RPMI8226 (cell line): ENCODE measurements around the gene ALDH1A1.

Source experiments
- DNase-seq: peaks from one replicate; pipeline ENCODE4 v3.0.0-alpha.2; 2015

The ALDH1A1 gene

DNA sequence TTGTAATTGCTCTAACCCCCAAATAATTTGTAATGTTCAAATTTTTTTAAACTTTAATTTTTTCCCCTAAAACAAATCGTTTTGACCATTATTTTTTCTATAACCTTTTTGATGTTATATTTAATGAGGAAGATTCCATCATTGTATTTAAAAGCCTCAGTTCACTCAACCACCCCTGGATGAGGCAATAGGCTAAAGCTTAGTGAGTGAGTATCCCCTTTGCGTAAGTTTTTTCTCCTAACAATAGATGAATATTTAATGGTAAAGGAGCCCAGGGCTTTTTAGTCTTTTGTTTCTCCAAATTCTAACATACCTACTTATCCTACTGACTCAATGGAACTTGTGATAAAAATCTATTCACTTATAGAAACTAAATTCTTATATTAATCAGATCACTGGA is 38.1 kb downstream of the ALDH1A1 start:
- no peak for DNase-seq

DNA sequence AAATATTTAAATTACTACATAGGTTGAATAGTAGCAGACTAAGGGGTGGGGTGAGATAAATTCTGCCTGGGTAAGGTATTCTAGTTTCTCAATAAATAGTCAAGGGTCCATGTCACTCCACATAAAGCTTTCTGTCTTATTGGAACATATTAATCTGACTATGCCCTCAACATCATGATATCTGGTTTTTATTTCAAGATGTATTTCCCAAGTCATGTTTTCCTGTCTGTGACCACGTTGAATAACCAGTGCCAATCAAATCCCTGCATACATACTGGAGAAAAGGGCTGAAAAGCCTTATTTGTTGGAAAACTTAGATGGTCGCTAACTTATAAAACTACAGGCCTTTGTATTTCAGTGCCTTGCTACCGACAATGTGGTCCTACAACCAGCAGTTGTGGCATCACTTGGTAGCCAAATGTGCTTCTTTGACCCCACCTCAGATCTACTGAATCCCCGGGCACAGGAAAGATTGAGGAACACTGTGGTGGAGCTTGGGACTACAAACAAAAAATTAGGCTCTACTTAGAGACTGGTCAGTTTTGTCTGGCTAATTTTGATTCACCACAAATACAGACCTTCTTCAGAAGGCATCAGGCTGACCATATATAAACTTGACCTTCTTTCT is 39.4 kb downstream of the ALDH1A1 start:
- no peak for DNase-seq

DNA sequence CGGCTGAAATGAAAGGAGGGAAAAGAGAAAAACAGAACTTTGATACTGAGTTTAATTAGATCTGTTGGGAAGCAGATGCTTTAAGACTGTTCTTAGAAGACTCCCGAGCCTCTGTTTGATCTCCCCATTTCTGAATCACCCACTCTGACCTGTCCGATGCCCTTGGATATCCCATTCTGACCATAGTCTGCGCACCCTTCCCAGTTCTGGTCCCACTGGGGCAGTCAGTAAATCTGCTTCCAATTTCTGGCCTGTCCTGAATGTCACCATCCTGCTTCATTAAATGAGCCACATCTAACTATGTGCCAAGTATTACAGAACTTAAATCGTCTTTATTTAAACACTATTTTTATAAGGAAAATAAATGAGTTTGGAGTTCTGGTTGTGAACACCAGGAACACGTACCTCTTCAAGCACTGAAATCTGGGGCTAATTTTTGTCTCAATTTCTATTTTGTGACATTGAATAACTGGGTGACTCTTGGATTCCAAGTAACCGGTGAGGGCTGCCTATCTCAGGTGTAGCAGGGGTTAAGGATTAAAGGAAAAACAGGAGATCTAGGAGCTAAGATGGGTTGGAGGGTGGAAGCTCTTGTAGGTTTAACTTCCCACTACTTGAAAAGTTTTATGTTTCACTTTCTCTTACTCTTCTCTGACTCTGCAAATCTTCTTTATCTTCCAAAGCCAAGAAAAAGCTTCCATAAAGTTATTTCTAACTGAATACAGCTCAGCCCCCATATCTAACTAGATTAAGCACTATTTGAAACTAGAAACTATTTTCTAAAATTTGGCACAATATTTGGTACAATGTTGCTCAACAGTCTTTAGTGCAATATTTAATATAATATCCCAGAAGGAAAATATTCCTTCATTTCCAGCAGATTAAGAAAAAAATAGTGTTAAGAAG is 40.1 kb downstream of the ALDH1A1 start:
- no peak for DNase-seq

DNA sequence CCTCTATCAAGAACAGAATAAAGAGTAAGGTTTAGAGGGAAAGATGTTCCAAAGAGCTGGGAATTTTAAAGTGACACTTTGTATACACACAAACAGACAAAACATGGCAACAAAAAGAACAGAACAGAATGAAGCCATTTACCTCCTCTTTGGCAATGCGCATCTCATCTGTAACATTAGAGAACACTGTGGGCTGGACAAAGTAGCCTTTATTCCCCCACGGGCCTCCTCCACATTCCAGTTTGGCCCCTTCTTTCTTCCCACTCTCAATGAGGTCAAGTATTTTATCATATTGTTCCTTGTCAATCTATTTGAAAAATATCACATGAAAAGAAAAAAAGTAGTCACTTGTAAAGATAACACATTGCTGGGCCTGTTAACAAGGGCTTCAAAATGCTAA is 41.0 kb downstream of the ALDH1A1 start:
- DNase-seq: no peak

DNA sequence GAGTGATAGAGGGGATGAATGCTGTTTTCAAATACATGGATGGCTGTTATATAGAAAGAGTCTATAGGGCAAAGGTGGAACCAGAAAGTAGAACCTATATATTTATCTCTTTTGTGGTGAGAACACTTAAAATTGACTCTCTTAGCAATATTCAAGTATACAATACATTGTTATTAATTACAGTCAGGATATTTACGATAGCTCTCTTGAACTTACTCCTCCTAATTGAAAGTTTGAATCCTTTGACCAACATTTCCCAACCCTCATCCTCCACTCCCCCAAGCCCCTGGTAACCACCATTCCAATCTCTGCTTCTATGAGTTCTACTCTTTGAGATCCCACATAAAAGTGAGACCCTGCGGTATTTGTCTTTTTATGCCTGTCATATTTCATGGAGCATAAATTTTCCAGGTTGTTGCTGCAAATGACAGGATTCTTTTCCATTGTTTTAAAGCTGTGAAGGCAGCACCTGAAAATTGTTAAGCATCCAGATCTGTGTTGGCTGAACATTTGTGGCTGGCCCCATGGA is 41.5 kb downstream of the ALDH1A1 start:
- no peak for DNase-seq

DNA sequence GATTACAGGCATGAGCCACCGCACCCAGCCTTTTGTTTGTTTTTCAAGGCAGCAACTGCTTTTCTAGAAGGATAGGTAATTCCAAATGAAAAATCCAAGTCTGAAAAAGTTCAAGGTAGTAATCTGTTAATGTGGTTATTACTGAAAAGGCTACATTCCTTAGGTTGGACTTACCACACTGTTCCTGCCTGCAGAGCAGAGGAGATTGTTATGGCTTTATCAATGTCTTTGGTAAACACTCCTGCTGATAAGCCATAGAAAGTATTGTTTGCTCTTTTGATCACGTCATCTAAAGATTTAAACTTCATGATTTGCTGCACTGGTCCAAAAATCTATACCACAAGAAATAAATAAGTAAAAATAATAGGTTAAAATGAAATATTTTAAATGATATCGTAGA is 43.4 kb downstream of the ALDH1A1 start:
- no peak for DNase-seq

DNA sequence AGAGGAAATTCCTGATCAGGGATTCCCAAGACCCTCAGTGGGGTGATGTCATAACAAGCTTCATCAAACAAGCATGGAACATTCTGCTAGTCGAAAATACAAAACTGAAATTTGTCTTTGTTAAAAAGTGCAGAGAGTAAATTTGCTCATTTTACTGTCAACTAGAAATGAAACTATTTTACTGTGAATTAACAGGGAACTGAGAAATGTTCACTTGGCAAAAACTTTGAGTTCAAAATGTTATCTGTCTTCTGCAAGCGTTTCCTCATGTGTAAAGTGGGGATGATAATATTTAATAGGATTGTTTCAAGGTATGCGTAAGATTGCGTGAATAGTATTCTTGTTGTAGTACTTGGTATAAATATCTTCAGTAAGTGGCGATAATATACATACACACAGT is 45.4 kb downstream of the ALDH1A1 start:
- no peak for DNase-seq

DNA sequence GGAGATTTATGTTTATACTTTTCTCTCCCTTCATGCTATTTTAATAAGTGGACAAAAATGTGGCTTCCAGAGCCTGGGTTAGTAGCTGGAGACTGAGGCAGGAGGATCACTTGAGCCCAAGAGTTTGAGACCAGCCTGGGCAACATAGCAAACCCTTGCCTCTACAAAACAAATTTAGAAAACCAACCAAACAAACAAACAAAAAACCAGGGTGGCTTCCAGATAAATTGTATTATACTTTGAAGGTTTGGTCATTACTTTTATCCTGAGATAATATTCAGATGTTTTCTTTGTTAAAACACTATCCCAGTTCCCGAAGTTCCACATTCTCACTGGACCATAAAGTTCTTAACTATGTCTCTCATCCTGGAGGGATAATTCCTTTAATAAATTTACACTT is 46.0 kb downstream of the ALDH1A1 start:
- no peak for DNase-seq

DNA sequence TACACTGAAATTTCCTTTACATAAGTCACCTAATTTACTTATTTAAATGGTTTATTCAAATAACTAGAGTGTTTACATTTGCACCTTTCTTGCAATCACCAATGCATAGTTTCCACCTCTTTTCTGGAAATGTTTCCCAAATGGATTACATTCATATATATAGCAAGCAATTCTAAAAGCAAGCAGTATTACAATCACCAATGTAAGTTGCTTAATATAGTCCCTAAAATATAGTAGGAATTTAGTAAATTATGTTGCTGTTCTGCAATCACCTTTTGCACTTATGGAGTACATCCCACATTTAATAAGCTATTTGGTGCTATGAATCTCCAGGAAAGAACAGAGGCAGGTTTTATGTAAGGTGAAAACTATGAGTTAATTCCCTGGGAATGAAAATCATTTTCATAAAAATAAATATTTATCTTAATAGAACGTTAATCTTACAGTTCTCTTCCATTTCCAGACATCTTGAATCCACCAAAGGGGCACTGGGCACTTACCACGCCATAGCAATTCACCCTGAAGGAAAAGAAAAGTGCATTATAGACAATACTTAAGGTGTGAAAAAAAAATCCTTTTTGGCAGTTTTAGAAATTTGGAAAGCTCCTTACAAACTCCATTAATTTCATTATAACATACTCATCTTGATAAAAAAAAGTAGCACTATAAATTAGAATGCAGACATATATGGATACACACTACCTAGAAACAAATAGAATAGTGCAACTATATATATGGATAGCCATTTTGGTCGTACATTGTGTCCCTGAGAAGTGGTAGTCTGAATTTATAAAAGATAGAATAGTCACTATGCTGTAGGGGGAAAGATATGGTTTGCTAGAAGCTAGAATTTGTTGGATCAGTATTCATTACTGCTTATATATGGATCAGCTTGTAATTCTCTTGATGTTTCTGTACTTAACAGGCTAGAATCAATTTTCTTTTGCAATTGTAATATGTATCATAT is 47.1 kb downstream of the ALDH1A1 start:
- no peak for DNase-seq

DNA sequence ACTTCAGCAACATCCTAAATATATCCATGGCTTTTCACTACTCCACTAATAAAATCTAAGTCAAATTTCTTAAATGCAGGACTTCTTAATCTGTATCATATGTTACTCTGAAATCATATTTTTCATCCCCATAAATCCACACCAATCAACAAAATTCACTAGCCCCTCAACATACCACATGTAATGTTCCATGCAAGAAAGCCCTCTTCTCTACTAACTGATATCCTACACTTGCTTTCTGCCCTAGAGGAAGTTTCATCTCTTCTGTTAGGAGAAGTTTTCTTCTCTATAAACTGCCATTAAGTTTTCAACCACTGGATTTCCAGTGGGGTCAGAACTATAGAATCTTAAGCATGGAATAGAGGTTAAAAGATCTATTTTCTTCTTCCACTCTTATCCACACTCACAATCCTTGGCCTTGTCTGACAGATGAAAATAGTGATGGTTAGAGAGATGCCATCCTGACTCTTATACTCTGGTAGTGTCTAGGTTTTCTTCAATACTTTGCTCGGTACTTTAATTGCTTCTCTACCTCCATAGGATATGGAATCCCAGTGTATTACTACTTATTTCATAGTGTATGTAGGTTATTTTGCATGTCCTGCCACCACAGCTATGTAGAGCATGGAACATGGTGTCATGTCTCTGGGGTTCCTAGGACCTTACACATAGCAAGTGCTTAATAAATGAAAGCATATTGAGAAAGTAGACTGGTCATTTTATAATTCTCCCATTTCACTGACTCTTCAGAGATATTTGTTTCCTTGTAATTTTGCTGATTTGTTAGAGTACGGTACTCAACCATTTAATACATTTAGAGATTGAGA is 48.4 kb downstream of the ALDH1A1 start:
- DNase-seq: no peak

DNA sequence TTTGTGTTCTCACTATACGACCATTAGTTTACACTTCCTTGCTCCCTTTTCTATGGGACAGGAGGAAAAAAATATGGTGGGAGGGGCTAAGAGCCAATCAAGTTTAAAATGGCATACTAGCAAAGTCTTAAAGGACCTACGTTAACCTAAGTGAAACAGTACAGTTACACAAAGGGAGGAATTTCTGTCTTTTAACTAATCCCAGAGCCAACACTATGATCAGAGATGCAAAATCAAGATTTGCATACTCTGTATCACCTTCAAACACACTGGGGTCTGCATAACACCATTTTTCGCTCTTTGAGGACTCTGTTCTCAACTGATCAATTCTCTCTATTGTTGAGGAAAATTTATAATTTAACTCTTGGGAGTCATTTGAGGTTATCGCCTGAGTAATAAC is 49.8 kb downstream of the ALDH1A1 start:
- DNase-seq: no peak

DNA sequence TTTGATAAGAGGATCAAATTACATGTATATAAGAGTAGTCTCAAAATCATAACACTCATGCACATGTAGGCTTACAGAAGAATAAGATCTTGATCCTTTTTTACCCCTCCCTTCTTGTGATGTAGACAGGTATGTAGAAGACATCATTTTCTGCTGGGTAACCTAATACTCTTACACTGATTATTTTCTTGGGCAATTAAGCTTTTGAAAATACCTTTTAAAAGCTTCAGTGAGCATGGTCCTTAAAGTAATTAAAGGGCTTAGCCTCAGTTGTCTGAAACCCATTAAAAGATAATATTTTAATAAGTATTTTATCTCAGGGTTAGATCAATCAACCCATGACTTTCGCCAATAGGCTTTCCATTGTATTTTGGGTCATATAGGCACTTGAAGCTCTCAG is 50.6 kb downstream of the ALDH1A1 start:
- DNase-seq: no peak

DNA sequence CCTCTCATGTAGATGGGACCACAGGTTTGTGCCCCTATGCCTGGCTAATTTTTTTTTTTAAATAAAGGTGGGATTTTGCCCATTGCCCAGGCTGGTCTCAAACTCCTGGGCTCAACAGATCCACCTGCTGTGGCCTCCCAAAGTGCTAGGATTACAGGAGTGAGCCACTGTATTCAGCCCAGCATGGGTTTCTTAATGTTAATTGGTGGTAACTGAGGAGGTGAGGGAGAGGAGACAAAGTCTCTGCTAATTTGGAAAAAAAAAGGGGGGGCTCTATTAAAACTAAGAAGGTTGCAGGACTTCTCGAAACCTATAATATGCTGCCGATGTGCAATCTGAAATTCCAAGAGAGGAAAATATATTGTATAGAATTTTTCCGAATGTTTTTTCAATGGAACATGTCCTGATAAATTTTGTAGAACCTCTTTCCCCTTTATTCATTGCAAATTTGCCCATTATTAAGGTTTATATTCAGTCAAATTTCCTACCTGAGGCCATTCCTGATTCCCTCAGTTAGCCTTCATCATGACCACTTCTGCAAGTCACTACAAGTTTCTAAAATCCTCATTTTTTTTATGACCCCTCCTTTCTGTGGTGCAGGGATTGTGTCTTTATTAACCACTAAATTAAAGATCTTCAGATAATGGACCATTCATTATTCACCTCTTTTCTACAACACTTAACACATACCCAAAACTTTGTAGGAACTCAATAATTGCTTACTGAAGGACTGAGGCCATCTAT is 52.9 kb downstream of the ALDH1A1 start:
- DNase-seq: no peak

DNA sequence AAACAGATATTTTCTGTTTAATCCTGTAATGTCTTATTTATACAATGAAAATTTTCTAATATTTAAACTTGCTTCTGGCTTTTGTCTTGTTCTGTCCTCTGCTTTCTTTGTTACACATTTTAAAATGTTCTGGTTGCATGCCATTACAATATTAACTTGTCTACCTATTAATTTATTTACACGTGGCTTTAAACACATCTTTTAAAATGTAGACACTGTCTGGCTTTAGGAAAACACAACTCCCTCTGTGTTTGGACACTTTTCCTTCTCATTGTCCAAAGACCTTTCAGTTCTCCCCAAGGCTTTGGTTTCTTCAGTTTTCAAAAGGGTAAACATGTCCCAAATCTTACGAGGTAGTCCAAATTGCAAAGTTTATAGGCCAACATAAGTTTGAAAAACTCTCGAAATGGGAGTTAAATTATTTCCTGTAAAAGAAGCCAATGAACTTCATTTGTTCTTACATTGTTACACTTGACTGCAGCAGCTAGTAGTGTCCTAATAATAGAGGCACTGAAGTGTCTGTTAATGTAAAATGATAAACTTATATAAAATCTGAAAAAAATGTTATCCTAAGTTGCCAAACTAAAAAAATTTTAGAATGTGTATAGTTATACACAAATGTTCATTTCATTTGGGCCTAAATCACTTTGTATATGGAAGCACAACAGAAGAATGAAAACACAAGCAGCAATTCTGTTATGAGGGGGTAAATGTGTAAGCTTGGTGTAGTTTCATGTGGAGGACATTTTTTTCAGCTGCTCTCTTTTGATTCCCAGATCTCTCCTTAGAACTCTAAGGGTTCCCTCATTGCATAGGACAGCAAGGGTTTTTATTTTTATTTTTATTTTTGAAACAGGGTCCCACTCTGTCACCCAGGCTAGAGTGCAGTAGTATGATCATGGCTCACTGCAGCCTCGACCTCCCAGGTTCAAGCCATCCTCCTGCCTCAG is 53.8 kb downstream of the ALDH1A1 start:
- no peak for DNase-seq

DNA sequence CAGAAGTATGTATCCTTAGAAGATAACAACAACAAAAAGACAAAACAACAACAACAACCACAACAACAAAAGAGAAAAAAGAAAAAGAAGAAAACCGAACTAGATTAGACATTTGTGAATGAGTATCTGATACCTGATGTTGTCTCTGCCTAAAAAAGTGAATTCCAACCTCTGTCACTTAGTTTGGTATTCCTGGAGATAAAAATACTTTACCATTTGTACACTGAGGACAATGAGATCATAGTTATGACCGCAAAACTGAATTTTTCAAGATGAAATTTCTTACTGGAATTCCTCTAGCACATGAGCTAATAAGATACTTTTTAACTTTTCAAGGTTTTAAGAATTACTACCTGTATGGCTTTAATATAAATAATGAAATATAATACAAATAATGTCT is 54.5 kb downstream of the ALDH1A1 start:
- no peak for DNase-seq

DNA sequence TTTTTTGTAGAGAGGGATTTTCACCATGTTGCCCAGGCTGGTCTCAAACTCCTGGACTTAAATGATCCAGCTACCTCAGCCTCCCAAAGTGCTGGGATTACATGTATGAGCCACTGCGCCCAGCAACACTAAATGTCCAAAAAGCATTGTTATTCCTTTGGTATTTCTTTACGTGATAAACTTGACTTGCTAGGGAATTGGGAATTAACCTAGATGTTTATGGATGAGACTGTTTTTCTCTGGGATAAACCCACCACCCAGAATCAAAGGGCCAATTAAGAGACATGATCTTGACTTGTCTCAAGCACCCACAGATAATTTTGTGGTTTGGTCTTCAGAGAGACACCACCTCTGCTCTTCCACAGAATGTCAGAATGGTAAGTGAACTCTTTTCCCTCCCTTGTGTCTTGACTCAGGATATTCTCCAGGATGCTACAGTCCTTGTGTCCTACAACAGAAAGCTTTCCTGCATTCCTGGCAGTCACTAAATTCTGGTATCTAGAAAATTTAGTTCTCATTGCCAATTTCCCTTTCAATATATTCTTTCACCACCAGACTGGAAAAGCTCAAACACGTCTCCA is 55.7 kb downstream of the ALDH1A1 start:
- DNase-seq: no peak

DNA sequence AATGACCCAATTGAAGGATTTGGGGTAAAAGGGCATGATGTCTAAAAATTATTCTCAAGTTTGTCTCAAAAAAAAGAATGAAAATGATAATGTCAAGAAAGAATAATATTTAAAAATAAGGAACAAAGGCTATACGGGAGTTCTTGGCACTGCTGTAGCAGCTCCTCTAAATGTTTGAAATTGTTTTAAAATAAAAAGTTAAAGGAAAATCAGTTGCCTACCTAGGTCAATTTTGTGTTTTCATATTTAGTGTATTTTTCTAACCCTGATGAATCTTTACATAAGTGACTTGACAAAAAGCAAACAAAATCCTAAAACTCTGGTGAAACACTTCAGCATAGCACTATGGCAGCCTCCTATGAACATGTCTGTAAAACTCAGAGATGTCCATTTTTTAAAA is 56.4 kb downstream of the ALDH1A1 start:
- DNase-seq: no peak

DNA sequence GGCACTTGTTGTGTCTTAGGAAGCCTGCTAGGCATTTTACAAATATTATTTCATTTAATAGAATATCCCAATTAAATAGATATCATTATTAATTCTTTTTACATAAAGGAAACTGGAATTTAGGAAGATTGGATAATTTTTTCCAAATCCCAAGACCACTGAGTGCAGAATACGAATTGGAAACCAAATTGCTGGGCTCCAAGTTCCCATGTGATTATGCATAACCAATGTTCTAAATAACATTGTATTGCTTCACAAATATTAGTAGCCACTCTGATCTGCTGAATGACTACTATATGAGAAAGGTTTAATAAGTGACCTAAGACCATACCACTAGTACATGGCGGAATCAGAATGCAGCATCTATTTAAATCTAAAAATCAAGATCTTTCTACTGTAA is 57.7 kb downstream of the ALDH1A1 start:
- no peak for DNase-seq

DNA sequence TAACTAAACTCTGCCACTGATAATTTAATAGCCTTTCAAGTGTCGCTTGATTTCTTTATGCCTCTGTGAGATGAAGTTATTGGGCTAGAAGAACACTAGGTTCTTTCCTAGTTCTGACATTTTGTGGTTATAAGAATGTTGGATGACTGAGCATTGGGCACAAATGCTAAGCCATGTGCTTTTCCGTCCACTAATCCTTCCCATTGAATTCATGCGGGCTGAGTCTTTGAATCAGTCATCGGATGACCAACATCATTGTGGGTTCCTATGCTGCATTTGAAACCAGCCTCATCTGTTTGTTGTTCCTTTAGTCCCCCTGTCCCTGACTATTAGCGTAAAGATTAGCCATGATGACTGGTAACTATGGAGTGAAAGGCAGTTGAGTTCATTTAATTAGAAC is 58.5 kb downstream of the ALDH1A1 start:
- DNase-seq: no peak

DNA sequence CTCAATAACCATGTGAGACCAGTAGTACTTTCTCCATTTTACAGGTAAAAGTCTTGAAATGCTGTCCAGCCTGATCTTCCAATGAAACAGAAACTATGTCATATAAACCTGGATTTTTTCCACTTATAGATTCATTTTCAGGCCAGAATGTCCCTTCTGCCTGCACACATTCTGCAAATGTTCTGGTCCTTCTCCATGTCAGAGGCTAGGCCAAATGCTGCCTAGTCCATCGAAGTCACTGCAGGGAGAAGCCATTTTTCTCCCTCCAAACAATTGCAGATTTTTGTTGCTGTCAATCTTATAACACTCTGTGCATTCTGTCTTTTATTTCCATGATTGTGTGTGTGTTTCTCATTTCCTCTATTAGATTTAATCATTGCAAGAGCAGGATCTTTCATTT is 59.4 kb downstream of the ALDH1A1 start:
- DNase-seq: no peak
